Uterus (tissue), 4 donors: Measurements from ENCODE around the gene TUBA8. TPM values are rescaled to one million over a fixed set of nuclear protein-coding genes. Genes with fewer than 3 reads are reported as not detected.

Experiments
- DNase-seq, 2 donors: peaks; one replicate each; pipeline ENCODE4 v3.0.0-alpha.2; 2019 to 2020
- H3K27ac ChIP-seq, 2 donors: fragments of 200-600 bp; sonication (generic); 1 replicate in 1 of 2; 2 replicates in 1 of 2; pipeline ENCODE4 v1.5.1; 2016 to 2018
- H3K27me3 ChIP-seq, 2 donors: fragments of 200-600 bp; sonication (generic); one replicate each; pipeline ENCODE4 v1.5.1; 2018 to 2019; ENCODE audit warnings: control low read depth in 1 of 2
- H3K36me3 ChIP-seq, 2 donors: fragments of 200-600 bp; sonication (generic); one replicate each; pipeline ENCODE4 v1.5.1; 2019; ENCODE audit warnings: control low read depth in 1 of 2
- H3K4me1 ChIP-seq, 2 donors: fragments of 200-600 bp; sonication (generic); one replicate each; pipeline ENCODE4 v1.5.1; 2018 to 2019; ENCODE audit warnings: control low read depth in 1 of 2
- H3K4me3 ChIP-seq, 2 donors: fragments of 200-600 bp; sonication (generic); 1 replicate in 1 of 2; 2 replicates in 1 of 2; pipeline ENCODE4 v1.5.1; 2018 to 2019; ENCODE audit warnings: mild to moderate bottlenecking in 1 of 2
- H3K9me3 ChIP-seq, 2 donors: fragments of 200-600 bp; sonication (generic); one replicate each; pipeline ENCODE4 v1.5.1; 2019; ENCODE audit warnings: control low read depth in 1 of 2
- POLR2A ChIP-seq, 2 donors: fragments of 450-650 bp; IDR thresholded peaks; one replicate each; pipeline ENCODE4 v1.6.1; 2016; ENCODE audit warnings: antibody characterized with exemption in 2 of 2, mild to moderate bottlenecking in 1 of 2, moderate library complexity in 1 of 2
- intact Hi-C: fragments of 100-400 bp; cut with DNase I; formaldehyde crosslinking; loops from one replicate; pipeline ENCODE4 v1.15.1; 2023; ENCODE audit warnings: low total_unique reads
- total RNA-seq, 4 donors: library from RNA; depleted of rRNA in 3 of 4; stranded (reverse); fragments of >200 nt in 3 of 4; gene quantifications; one replicate each; pipeline versions ENCODE4 v1.1.0 to v1.2.4, GENCODE V29; 2014 to 2023
- TF ChIP-seq, protein P1 (sequence below), 4 experiments: fragments of 200-600 bp in 2 of 4; fragments of 450-650 bp in 2 of 4; sonication (generic) in 2 of 4; IDR thresholded peaks; one replicate each; pipeline ENCODE4 v1.5.1; 2016 to 2019; ENCODE audit warnings: antibody characterized with exemption in 4 of 4, mild to moderate bottlenecking in 2 of 4, moderate library complexity in 1 of 4
- donor health status: DM: yes; HTN: yes; CAD: no.

The TUBA8 gene
- total RNA-seq, 4 donors from 2014 or later = 0.90 to 14.6 (median 2.2) TPM; not detected in 1

DNA sequence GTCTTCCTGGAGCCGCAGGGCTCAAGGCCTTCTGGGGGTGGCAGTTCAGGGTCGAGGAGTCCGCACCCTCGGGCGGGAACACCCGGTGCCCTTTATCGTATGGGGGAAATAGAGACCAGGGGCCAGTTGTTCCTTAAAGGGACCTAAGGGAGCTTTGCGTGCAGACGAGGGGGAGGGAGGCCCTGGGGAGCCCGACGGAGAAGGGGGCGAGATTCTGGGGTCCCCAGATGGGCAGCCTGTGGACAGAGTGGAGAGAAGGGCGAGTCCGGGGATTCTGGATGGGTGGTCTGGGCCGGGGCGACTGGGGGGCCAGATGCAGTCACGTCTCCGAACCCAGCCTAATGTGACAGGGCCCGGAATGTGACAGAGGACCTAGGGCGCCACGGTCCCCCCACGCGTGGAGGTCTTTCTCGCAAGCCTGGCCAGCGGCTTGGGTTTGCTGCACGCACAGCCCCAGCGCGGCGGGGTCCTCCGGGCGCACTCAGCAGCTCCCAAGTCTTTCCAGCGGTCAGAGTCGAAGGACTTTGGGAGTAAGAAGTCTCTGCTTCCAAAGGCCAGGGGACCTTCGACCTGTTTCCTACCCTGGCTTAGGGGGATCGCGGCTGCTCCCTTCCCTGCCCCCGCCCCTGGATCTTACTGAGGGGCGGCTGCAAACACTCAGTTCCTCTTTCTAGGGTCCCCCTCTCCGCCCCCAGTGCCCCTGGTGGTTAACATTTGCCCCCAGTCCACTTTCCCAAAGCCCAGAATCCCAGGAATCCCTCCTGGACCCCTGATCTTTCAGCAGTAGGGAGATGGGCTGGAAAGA is 547 bp downstream of the TUBA8 start:
- no peak overlapping the region for H3K27ac ChIP-seq
- no peaks in the 10 kb centered on the region for H3K27me3 ChIP-seq
- intact Hi-C loops = no loop called here
- H3K4me1 ChIP-seq = peaks cover 0 to 5% of the 10 kb centered on the region in 2 donors
- no peaks in the 10 kb centered on the region for H3K9me3 ChIP-seq
- peak overlapping the region; percentile 22 to 41 for H3K4me3 ChIP-seq
- H3K36me3 ChIP-seq = no peaks in the 10 kb centered on the region
- DNase-seq = no peak
- no peak for TF ChIP-seq POLR2A (IDR thresholded peaks at IDR 0.05)
- TF ChIP-seq, protein P1, sequence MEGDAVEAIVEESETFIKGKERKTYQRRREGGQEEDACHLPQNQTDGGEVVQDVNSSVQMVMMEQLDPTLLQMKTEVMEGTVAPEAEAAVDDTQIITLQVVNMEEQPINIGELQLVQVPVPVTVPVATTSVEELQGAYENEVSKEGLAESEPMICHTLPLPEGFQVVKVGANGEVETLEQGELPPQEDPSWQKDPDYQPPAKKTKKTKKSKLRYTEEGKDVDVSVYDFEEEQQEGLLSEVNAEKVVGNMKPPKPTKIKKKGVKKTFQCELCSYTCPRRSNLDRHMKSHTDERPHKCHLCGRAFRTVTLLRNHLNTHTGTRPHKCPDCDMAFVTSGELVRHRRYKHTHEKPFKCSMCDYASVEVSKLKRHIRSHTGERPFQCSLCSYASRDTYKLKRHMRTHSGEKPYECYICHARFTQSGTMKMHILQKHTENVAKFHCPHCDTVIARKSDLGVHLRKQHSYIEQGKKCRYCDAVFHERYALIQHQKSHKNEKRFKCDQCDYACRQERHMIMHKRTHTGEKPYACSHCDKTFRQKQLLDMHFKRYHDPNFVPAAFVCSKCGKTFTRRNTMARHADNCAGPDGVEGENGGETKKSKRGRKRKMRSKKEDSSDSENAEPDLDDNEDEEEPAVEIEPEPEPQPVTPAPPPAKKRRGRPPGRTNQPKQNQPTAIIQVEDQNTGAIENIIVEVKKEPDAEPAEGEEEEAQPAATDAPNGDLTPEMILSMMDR (IDR thresholded peaks at IDR 0.05) = no peak

DNA sequence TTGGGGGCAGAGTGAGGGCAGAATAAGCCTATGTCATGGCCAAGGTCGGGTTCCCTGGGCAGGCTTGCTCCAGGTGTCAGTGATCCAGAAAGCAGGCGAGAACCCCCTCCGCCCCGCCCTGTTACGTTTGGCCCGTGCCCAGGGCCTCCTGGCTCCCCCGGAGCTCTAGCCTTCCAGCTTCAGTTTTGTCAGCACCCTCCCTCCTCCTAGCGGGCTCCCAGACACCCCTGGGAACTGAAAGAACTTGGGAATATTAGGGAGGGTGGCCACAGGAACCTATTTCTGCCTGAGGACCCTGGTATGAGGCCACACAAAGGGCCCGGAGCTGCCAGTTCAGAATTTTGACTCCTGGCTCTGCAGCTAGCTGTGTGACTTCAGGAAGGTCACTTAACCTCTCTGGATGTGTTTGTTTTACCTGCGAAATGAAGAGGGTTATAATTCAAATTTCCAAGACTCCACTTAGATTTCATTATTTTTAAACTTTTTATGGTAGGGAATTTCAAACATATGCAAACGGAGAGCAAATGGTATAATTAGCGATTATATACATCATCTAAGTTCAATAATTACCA is 1.2 kb downstream of the TUBA8 start:
- no peak overlapping the region for H3K27ac ChIP-seq
- H3K36me3 ChIP-seq = no peaks in the 10 kb centered on the region
- no peaks in the 10 kb centered on the region for H3K27me3 ChIP-seq
- H3K4me3 ChIP-seq = no peak overlapping the region
- DNase-seq = no peak
- no peaks in the 10 kb centered on the region for H3K9me3 ChIP-seq
- peaks cover 0 to 5% of the 10 kb centered on the region in 2 donors for H3K4me1 ChIP-seq
- no peak for TF ChIP-seq POLR2A (IDR thresholded peaks at IDR 0.05)
- intact Hi-C loops = no loop called here

DNA sequence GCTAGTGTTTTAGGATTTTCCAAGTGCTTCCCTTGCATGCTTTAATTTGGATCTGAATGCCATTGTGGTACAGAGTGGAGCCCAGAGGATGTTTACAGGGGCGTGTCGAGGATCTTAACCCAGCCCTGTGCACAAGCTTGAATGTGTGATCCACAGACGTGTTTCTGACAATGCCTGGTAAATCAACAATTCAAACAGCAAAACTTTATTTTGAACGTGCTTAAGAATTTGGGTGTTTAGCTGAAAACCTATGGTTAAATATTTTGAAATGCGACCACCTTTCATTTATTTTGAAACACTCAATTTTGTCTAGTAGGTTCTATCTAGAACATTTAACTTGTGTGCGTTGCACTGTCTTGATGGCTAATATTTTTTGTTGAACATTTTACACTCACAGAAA is 1.8 kb downstream of the TUBA8 start:
- DNase-seq = no peak
- H3K9me3 ChIP-seq = no peaks in the 10 kb centered on the region
- no peak overlapping the region for H3K4me3 ChIP-seq
- H3K27me3 ChIP-seq = no peaks in the 10 kb centered on the region
- no peak for TF ChIP-seq POLR2A (IDR thresholded peaks at IDR 0.05)
- TF ChIP-seq, protein P1 (IDR thresholded peaks at IDR 0.05) = no peak
- intact Hi-C loops = no loop called here
- H3K4me1 ChIP-seq = peaks cover 0 to 5% of the 10 kb centered on the region in 2 donors
- H3K27ac ChIP-seq = no peak overlapping the region
- H3K36me3 ChIP-seq = no peaks in the 10 kb centered on the region

DNA sequence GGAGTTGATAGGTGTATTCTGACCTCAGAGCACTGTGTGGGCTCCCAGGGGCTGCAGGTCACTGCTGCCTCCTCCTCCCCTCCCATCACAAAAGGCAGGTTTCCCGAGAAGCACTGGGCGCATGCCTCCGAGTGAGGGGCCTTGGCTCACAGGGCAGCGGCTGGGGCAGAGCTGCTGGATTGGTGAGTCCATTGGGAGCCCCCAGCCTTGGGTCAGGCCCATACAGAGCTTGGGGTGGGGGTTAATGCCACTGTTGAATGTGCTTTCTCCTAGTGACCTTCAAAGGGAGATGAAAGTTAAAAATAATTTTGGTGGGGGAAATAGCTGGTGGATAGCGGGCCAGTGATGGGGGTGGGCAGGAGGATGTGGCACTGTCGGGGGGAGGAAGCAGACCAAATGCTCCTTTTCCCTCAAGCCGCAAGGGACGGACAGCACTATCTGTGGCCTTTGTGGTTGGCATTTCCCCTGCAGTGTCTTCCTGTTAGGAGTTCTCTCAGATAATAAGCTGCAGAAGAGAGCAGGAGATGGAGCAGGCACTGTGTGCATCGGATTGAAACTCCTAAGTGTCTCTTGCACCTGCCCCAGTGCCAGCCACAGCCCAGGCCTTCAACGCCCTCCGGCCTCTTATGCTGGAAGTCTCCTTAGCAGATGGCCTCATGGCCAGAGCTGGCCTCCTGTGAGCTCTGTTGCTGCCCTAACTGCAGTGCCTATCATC is 3.2 kb downstream of the TUBA8 start:
- Histone ChIP-seq H3K4me3 (no peak overlapping the region), H3K36me3 (no peaks in the 10 kb centered on the region), H3K9me3 (no peaks in the 10 kb centered on the region), H3K27me3 (no peaks in the 10 kb centered on the region), H3K4me1 (peaks cover 0 to 5% of the 10 kb centered on the region in 2 donors), H3K27ac (no peak overlapping the region)
- TF ChIP-seq, protein P1 (IDR thresholded peaks at IDR 0.05) = no peak
- TF ChIP-seq POLR2A (IDR thresholded peaks at IDR 0.05) = no peak
- no peak for DNase-seq
- intact Hi-C loops = no loop called here

DNA sequence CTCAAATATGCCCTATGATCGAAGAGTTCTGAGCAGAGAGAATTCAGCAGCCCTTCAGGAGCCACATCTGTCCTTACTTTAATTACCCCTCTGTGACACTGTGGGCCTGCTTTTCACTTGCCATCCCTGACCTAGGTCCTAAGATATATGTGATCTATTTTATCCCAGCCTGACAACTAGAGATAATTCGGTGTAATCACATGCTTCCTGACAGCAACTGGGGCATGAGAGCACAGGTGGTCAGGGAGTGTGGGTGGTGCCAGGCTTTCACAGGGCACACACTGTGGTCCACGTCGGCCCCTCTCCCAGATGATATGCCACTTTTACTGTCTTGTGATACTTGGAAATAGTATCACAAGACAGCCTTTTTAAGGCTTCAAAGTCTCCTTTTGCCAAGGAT is 3.9 kb downstream of the TUBA8 start:
- no peaks in the 10 kb centered on the region for H3K27me3 ChIP-seq
- intact Hi-C loops = no loop called here
- H3K4me1 ChIP-seq = peaks cover 0 to 5% of the 10 kb centered on the region in 2 donors
- H3K27ac ChIP-seq = no peak overlapping the region
- H3K4me3 ChIP-seq = no peak overlapping the region
- H3K36me3 ChIP-seq = no peaks in the 10 kb centered on the region
- no peak for DNase-seq
- no peak for TF ChIP-seq POLR2A (IDR thresholded peaks at IDR 0.05)
- TF ChIP-seq, protein P1 (IDR thresholded peaks at IDR 0.05) = no peak
- H3K9me3 ChIP-seq = no peaks in the 10 kb centered on the region
